ENCODE results near the gene SPATA24.
"Not testable (repeated sequence)": the region's sequence is repeated elsewhere in the genome, so short reads cannot be mapped to it uniquely, and the experiment has no call there.

Gene SPATA24

DNA sequence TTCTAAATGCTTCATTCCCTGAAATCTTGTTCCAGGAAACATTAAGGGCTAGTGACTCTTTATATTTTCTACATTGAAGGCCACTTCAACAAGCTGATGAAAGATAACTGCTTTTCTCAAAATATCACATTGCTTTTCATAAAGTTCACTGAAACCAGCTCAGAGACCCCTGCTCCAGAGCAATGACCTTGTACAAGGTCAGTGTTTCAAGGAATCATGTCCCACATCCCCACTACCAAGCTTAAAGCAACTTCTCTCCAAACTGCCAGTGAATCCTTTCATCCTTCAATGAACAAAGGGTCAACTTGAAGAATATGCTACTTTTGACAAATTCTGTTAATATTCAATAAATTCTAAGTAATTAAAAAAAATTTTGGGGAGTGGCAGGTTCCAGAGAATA lies 12.0 kb upstream of the SPATA24 start:
- no peak for DNase-seq

GRCh38 chr5:139415221-139415861 lies 11.5 kb upstream of the SPATA24 start:
- DNase-seq, result no peak

GRCh38 chr5:139414581-139415130 lies 10.8 kb upstream of the SPATA24 start:
- no peak for DNase-seq

DNA sequence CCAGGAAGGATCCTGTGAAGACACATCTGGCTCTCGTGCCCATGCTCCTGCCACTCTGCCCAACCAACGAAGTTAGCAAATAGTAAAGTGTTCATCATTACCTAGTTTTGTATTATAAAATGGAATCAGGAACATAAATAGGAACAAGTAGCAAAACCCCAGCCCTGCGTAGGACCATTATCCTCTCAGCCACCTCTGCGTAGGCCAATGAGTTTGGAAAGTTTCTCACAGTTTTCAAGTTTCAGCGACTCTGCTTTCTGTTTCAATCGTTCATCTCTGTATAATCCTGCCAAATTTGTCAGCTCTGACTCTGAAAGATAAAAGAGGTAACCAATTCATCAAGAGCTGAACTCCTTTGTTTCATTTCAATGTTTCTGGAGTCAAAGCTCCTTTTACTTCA lies 10.1 kb upstream of the SPATA24 start:
- DNase-seq, result no peak

DNA sequence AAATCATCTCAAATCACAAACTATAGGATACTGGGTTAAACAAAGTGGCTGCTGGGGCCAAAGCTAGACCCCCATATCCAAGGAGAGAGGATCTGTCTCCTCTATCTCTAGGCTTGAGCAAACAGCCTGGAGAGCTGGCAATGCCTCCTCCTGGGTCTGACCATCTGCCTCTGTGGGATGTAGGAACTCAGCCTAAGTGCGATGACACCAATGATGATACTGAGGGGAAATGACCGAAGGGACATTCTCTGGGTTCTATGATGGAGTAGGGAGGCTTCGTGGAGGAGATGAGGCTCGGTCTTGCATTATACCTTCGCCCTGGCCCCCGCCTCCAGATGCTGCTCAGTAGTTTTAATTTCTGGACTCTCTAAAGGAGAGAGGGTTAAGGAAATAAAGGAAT lies 9.3 kb upstream of the SPATA24 start:
- DNase-seq, result no peak

DNA sequence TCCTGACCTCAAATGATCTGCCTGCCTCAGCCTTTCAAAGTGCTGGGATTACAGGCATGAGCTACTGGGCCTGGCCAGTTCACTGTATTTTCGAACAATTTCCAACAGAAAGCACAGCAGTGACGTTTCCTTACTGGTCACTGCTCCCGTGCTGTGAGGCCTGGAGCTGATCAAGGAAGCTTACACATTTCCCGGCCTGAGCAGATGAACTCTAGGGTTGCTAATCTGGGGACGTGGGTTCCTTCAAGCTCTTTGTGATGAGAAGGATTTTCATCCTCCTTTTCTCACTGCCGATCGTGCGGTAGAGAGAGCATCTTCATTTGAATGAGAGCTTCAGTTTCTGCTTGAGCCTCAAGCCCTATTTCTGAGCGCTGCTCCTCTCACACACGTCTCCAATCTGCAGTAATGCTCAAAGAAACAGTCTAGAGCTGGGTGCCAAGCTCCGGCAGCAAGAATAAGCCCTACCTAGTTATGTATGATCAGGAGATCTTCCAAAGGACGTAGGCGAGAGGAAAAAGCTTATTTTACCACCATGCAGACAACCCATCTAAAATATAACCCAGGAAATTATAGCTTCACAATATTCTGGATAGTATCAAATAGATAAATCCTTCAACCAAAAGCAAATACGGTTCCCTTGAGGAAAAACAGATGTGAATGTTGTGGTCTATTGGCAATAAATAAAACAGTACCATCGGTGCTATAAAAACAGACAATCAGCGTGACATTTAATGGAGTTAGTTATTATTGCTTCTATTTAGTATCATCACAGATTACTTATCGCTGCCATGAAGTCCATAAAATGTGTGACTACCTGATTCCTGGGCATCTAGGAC lies 7.3 kb upstream of the SPATA24 start:
- no peak for DNase-seq

GRCh38 chr5:139410121-139410992 lies 6.5 kb upstream of the SPATA24 start:
- DNase-seq, result no peak

DNA sequence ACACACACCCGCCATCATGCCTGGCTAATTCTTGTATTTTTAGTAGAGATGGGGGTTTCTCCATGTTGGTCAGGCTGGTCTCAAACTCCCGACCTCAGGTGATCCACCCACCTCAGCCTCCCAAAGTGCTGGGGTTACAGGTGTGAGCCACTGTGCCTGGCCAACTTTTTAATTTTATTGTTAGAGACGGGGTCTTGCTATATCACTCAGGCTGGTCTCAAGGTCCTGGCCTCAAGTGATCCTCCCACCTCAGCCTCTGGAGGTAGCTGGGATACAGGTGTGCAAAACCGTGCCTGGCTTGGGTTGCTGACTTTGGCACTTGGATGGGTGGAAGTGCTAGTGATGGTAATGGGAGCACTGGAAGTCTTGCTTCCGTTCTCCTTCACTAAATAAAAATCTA lies 5.2 kb upstream of the SPATA24 start:
- not testable (repeated sequence) for DNase-seq

GRCh38 chr5:139408191-139408590 lies 4.3 kb upstream of the SPATA24 start:
- DNase-seq, result no peak

GRCh38 chr5:139407517-139407916 lies 3.6 kb upstream of the SPATA24 start:
- DNase-seq, result no peak

GRCh38 chr5:139406963-139407362 lies 3.1 kb upstream of the SPATA24 start:
- DNase-seq, result no peak

DNA sequence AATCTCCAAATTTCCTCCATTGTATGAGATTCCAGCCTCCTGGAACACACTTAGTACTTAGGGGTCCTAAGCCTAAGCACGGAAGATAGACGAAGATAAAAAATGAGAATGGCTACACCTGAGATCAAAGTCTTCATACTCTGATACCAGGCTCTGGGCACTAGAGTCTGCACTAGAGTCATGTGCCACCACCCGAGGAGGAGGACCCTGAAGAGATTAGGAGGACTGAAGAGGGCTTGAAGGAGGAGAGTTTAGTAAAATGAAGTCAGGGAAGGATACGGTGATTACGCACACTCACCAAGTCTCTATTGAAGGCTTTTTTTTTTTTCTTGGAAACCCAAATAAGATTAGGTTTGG lies 573 bp upstream of the SPATA24 start:
- no peak for DNase-seq

DNA sequence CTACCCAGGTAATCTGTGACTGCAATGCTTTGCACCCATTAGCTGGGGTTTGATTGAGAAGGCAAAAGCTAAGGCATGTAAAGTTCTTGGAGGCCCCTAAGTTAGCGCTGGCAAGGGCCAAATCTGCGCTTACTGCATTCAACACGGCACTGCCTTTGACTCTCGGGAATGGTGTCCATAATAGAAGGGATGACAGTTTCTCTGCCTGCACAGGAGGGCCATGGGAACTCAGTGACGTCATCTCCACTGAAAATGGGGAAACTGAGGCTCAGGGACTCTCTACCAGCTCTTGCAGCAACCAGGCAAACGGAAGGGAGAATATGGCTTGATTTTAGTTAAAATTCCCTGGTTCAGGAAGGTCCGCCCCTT lies 487 bp downstream of the SPATA24 start:
- no peak for DNase-seq

DNA sequence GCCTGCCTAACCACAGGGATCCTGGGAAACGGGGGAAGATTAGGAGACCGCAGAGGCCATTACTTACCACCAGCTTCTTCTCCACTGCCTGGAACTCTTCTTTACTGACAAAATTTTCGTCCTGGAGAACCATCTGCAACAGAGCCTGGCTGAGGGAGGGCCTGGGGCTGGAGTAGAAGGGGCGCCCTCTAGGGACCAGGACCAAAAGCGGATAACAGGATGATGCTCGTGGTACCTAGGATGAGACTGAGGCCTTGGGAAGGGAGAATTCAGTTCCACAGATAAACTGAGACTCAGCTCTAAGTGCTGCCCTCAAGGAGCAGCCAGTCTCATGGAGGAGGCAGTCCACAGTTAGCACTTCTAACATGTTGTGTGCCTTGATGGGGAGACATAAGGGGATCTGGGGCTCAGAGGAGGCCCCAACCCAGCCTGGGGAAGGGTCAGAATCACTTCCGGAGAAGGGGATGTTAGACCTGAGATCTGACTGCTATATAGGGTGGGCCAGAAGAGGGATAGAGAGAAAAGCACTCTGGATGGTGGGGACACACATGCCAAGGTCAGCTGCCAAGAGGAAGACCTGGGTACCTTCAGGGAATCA lies 1.2 kb downstream of the SPATA24 start:
- DNase-seq, result peak; percentile 36

DNA sequence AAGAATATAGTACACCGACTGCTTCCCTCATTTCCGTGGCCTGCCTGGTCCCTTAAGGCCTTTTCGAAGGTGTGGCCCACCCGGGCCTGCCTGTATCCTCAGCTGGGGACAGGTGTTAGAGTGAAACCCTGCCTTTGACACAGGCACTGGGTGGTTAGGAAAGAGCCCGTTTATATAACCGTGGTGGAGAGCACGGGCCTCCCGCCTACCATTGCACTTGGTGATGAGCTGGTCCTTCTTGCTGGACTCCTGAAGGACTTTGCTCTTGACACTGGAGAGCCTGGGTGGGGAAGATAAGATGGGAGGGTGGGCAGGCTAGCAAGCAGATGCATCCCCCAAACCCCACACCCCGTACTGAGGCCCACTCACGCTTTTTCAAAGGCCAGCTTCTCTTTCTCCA lies 2.3 kb downstream of the SPATA24 start:
- no peak for DNase-seq

DNA sequence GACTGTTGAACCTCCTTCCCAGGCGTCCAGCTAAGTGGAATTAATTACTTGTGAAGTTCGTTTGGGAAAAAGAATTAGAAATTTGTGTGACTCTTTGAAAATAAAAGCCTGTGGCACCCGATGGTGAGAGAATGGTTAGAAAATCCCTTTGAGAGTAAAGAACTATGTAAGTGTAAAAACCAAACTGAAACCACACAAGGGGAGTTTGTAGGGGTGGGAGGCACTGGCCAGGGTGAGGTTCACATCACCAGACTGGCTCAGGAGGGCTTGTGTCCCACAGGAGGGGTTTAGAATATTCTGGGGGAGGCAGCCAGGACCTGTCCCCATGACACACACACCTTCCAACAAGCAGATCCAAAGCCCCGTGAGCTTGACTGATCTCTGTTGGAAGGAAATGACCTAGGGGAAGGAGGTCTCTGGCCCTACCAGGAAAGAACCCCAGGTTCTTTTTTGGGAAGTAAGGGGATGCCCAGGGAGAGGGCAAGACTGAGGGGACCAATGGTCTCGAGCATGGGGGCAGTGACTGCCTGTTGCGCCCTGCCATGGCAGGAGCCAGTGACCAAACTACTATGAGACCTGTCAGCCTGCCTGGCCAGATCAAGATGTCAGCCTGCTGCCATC lies 4.3 kb downstream of the SPATA24 start:
- no peak for DNase-seq

DNA sequence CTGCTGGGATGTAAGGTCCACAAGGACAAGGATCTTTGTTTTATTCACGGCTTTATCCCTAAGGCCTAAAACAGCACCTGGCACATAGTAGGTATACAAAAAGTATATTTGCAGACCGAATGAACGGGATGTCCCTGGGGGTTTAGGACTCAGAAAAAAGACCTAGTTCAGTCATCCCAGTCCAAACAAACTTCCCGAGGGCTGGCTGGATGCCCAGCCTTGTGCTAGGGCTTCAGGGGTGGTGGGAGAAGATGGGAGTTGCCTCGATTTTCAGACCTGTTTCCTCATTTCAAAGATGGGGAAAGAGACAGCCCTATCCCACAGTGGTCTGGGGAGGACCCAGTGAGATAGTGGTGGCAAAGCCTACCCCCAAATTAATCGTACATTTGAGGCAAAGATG lies 6.0 kb downstream of the SPATA24 start:
- no peak for DNase-seq

DNA sequence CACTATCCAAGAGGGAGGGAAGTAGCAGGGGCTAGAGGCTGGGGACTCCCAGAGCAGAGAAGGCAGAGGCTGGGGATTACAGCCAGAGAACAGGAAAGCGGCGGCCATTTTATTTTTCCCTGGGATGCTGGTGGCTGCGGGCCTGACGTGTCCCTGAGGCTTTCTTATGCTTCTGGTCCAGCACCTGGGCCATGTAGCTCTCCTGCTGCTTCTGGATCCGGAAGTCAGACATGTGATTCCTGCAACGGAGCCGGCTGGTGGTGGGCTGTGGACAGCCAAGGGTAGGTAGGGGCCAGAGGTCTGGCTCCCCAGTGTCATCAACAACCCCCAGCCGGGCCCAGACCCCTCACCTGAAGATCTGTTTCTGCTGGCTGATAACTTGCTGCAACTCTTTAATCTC lies 7.2 kb downstream of the SPATA24 start:
- DNase-seq, result no peak

- DNase-seq, result no peak
Observed at GRCh38 chr5:139395844-139396640, 7.8 kb downstream of the SPATA24 start.

DNA sequence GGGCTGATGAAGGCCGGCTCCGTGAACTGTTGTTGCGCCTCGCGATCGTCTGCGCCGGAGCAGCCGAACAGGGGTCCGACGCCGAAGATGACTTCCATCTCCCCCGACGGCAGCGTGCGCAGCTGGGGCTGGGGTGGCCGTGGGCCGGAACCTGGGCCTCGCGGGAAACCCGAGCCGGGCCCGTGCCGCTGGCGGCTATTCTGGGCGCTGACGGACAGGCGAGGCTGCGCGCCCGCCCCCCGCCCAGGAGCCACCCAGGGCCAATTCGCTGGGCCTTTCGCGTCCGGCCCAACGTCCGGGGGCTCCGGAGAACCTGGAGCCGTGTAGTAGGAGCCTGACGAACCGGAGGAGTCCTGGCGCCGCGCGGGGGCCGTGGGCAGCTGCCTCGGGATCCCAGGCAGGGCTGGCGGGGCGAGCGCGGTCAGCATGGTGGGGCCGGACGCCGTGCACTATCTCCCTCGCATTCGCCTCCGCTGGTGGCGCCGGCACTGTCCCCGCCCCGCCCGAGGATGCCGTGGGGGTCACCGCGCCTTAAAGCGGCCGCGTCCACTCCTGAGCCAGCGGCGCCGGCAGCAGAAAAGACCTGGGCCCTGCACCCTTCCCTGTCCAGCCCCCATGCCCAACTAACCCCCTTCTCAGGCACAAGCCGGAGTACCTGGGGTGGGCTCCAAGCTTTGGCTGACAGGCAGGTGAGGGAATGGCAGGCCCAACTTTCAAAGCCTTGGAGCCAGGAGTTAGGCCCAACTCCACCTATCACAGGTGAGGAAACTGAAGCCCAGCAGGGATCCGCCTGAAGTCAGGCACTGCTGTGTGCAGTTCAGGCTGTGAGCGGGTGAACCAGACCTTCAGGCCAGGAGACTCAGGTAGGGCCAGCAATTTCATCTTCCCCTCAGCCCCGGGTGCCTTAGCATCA lies 9.0 kb downstream of the SPATA24 start, which contains the start of gene PROB1:
Gene PROB1, minus strand, starts transcription at position 451 of the 913 bp plus-strand sequence. Its CDS starts 23 bp downstream, at position 428.
- DNase-seq, result no peak
